GM12875 (cell line): ENCODE measurements around the gene FNDC10.

Experiments used
- H3K4me3 ChIP-seq: one replicate; pipeline ENCODE4 v1.5.1; 2011; ENCODE audit warnings: low read depth, low read length, control low read depth
- TF ChIP-seq, protein P1 (sequence below): IDR thresholded peaks from 2 replicates; pipeline ENCODE4 v1.5.1; 2011; ENCODE audit warnings: low read depth, mild to moderate bottlenecking, control low read depth, inconsistent platforms, low read length, moderate library complexity, borderline replicate concordance; ENCODE audit not compliant: insufficient read depth

Gene FNDC10

GRCh38 chr1:1630965-1631781, 31.2 kb upstream of the FNDC10 start:
- no peak overlapping the region for H3K4me3 ChIP-seq
- TF ChIP-seq, protein P1, sequence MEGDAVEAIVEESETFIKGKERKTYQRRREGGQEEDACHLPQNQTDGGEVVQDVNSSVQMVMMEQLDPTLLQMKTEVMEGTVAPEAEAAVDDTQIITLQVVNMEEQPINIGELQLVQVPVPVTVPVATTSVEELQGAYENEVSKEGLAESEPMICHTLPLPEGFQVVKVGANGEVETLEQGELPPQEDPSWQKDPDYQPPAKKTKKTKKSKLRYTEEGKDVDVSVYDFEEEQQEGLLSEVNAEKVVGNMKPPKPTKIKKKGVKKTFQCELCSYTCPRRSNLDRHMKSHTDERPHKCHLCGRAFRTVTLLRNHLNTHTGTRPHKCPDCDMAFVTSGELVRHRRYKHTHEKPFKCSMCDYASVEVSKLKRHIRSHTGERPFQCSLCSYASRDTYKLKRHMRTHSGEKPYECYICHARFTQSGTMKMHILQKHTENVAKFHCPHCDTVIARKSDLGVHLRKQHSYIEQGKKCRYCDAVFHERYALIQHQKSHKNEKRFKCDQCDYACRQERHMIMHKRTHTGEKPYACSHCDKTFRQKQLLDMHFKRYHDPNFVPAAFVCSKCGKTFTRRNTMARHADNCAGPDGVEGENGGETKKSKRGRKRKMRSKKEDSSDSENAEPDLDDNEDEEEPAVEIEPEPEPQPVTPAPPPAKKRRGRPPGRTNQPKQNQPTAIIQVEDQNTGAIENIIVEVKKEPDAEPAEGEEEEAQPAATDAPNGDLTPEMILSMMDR: no peak

DNA sequence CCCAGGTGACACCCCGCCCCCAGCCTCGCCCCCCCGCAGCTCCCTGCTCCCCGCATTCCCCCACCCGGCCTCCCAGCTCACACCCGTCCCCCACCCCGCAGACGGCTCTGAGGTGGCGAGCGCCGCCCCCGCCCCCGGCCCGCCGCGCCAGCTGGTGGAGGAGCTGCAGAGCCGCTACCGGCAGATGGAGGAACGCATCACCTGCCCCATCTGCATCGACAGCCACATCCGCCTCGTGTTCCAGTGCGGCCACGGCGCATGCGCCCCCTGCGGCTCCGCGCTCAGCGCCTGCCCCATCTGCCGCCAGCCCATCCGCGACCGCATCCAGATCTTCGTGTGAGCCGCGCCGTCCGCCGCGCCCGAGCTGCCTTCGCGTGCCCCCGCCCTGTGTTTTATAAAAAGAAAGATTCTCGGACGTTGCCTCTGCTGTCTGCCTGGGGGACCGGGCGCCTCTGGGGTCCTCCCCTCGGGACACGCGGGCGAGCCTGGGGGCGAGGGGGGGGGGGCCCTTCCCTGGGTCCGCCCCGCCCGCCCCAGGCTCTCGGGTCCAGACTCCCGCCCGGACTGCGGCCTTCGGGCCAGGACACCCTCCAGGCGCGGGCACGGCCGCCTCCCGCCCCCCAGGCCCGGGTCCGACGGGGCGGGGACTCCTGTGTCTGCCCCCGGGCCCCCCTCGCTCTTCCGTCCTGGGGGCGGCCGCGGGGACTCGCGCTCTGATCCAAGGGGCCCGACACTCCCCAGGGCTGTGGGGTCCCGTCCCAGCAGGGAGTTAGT, 30.4 kb upstream of the FNDC10 start:
- H3K4me3 ChIP-seq: no peak overlapping the region
- TF ChIP-seq, protein P1: no peak

- TF ChIP-seq, protein P1: no peak
- H3K4me3 ChIP-seq: peak overlapping the region; percentile 43
These were observed 29.7 kb upstream of the FNDC10 start for GRCh38 chr1:1629430-1630190.

GRCh38 chr1:1628754-1629429, 29.0 kb upstream of the FNDC10 start:
- H3K4me3 ChIP-seq: peak overlapping the region; percentile 43
- TF ChIP-seq, protein P1: no peak

GRCh38 chr1:1627829-1628753, 28.2 kb upstream of the FNDC10 start:
- TF ChIP-seq, protein P1: no peak
- H3K4me3 ChIP-seq: no peak overlapping the region

DNA sequence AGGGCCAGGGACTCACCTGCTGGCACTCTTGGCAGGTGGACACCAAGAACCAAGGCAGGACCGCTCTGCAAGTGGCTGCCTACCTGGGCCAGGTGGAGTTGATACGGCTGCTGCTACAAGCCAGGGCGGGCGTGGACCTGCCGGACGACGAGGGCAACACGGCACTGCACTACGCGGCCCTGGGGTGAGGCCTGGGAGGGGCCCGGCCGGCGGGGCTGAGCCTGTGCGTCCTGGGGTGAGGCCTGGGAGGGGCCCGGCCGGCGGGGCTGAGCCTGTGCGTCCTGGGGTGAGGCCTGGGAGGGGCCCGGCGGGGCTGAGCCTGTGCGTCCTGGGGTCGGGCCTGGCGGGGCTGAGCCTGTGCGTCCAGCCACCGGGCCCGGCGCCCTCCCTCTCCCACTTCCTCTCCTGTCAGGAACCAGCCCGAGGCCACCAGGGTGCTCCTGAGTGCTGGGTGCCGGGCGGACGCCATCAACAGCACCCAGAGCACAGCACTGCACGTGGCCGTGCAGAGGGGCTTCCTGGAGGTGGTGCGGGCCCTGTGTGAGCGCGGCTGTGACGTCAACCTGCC, 27.4 kb upstream of the FNDC10 start:
- TF ChIP-seq, protein P1: no peak
- no peak overlapping the region for H3K4me3 ChIP-seq
